K562 (cell line): ENCODE measurements around the gene VPS26A. TPM values are rescaled to one million over a fixed set of nuclear protein-coding genes. Genes with fewer than 3 reads are reported as not detected.

Experiments
- ATF2 ChIP-seq: sonication (generic); formaldehyde crosslinking; IDR thresholded peaks from 2 replicates; pipeline ENCODE4 v1.8.1; 2022; ENCODE audit warnings: missing genetic modification reagents
- DIDO1 ChIP-seq: fragments of 450-650 bp; IDR thresholded peaks from 2 replicates; pipeline ENCODE4 v1.6.1; 2016; ENCODE audit warnings: low read depth, missing biosample characterization, missing genetic modification characterization
- DNMT1 ChIP-seq: fragments of 450-650 bp; IDR thresholded peaks from 2 replicates; pipeline ENCODE4 v1.6.1; 2016; ENCODE audit warnings: antibody characterized with exemption, mild to moderate bottlenecking
- E2F1 ChIP-seq: sonication (generic); formaldehyde crosslinking; IDR thresholded peaks from 2 replicates; pipeline ENCODE4 v1.8.1; 2023; ENCODE audit warnings: mild to moderate bottlenecking, missing genetic modification reagents, moderate library complexity
- E2F4 ChIP-seq: sonication (generic); formaldehyde crosslinking; IDR thresholded peaks from 2 replicates; pipeline ENCODE4 v1.8.0; 2022; ENCODE audit warnings: mild to moderate bottlenecking, low read depth, missing genetic modification reagents
- ESRRA ChIP-seq: fragments of 450-650 bp; IDR thresholded peaks from 2 replicates; pipeline ENCODE4 v1.6.1; 2014; ENCODE audit warnings: low read depth, mild to moderate bottlenecking, moderate library complexity, borderline replicate concordance
- GATAD2A ChIP-seq: fragments of 450-650 bp; IDR thresholded peaks from 2 replicates; pipeline ENCODE4 v1.6.1; 2017
- KDM5B ChIP-seq: fragments of 200-600 bp; sonication (generic); IDR thresholded peaks from 2 replicates; pipeline ENCODE4 v1.6.1; 2012; ENCODE audit warnings: low read depth, mild to moderate bottlenecking, moderate library complexity, low read length, control low read depth, inconsistent platforms; ENCODE audit not compliant: insufficient replicate concordance
- LCOR ChIP-seq: sonication (generic); formaldehyde crosslinking; IDR thresholded peaks from 2 replicates; pipeline ENCODE4 v1.8.0; 2022; ENCODE audit warnings: mild to moderate bottlenecking, missing genetic modification reagents
- NBN ChIP-seq: fragments of 450-650 bp; IDR thresholded peaks from 2 replicates; pipeline ENCODE4 v1.6.1; 2016; ENCODE audit warnings: low read depth, mild to moderate bottlenecking
- NEUROD1 ChIP-seq: fragments of 150-350 bp; IDR thresholded peaks from 2 replicates; pipeline ENCODE4 v1.6.1; 2014; ENCODE audit warnings: borderline replicate concordance, low read length, low read depth; ENCODE audit not compliant: partially characterized antibody
- NFIC ChIP-seq: fragments of 450-650 bp; IDR thresholded peaks from 2 replicates; pipeline ENCODE4 v1.6.1; 2017; ENCODE audit warnings: mild to moderate bottlenecking, inconsistent platforms
- NFRKB ChIP-seq: fragments of 450-650 bp; IDR thresholded peaks from 2 replicates; pipeline ENCODE4 v1.6.1; 2016; ENCODE audit warnings: low read depth
- NRF1 ChIP-seq, 2 experiments: fragments of 450-650 bp; IDR thresholded peaks in 1 of 2; conservative IDR thresholded peaks in 1 of 2; 2 replicates each; pipeline ENCODE4 v1.6.1; 2014; ENCODE audit warnings: mild to moderate bottlenecking in 2 of 2
- RAD21 ChIP-seq, 2 experiments: fragments of 250-450 bp in 1 of 2; fragments of 450-650 bp in 1 of 2; sonication (Bioruptor Pico) in 1 of 2; formaldehyde crosslinking in 1 of 2; IDR thresholded peaks in 1 of 2; conservative IDR thresholded peaks in 1 of 2; 2 replicates each; pipeline versions ENCODE4 v1.4.0 to v1.8.0; 2020 to 2022; ENCODE audit warnings: mild to moderate bottlenecking in 2 of 2, moderate library complexity in 1 of 2
- SAP30 ChIP-seq: fragments of 200-600 bp; sonication (generic); IDR thresholded peaks from 2 replicates; pipeline ENCODE4 v1.6.1; 2012; ENCODE audit warnings: borderline replicate concordance, low read depth, mild to moderate bottlenecking, moderate library complexity, low read length, control low read depth, inconsistent platforms; ENCODE audit not compliant: insufficient read depth, poor library complexity, severe bottlenecking
- SMARCC2 ChIP-seq: fragments of 450-650 bp; IDR thresholded peaks from 2 replicates; pipeline ENCODE4 v1.6.1; 2017; ENCODE audit warnings: antibody characterized with exemption, moderate library complexity, mild to moderate bottlenecking, low read depth
- SREBF1 ChIP-seq: fragments of 150-350 bp; IDR thresholded peaks from 2 replicates; pipeline ENCODE4 v1.6.1; 2014; ENCODE audit warnings: antibody characterized with exemption, low read depth, low read length, borderline replicate concordance
- TRIM24 ChIP-seq, 2 experiments: fragments of 450-650 bp; IDR thresholded peaks; 2 replicates each; pipeline ENCODE4 v1.6.1; 2016
- ZBTB9 ChIP-seq: fragments of 450-650 bp; formaldehyde crosslinking; IDR thresholded peaks from 2 replicates; pipeline ENCODE4 v1.4.0; 2020; ENCODE audit warnings: mild to moderate bottlenecking, moderate library complexity
- ZFX ChIP-seq: sonication (generic); formaldehyde crosslinking; IDR thresholded peaks from 2 replicates; pipeline ENCODE4 v1.8.0; 2022; ENCODE audit warnings: mild to moderate bottlenecking, missing genetic modification reagents, moderate library complexity
- ZZZ3 ChIP-seq: fragments of 450-650 bp; IDR thresholded peaks from 2 replicates; pipeline ENCODE4 v1.6.1; 2016; ENCODE audit warnings: antibody characterized with exemption, mild to moderate bottlenecking, moderate library complexity
- polyA plus RNA-seq, 8 experiments: library from polyadenylated mRNA; depleted of rRNA in 4 of 8; stranded (reverse) in 5 of 8; unstranded in 3 of 8; fragments of >200 nt; fragmentation: Nextera tagmentation in 2 of 8; fragmentation: Illumina TruSeq in 1 of 8; extraction: Ambion mirVana in 2 of 8; extraction: Trizol in 1 of 8; gene quantifications; 2 replicates each; pipeline versions ENCODE4 v1.2.1 to v1.2.3, GENCODE V29; 2011 to 2014; ENCODE audit warnings: inconsistent platforms in 1 of 8, missing spikeins in 1 of 8
- total RNA-seq, 7 experiments: library from RNA; depleted of rRNA in 6 of 7; stranded (reverse); fragments of >200 nt in 6 of 7; fragmentation: Illumina TruSeq in 2 of 7; extraction: Trizol in 2 of 7; gene quantifications; 2 replicates each; pipeline versions ENCODE4 v1.2.1 to v1.2.3, GENCODE V29; 2011 to 2021; ENCODE audit warnings: low replicate concordance in 1 of 7

VPS26A gene
- total and polyA plus RNA-seq, 9 of the 15 experiments (the other 6 are each of a cell fraction or from before 2014, with no cell fraction given): 47.1 to 137 (median 69.3) TPM

- TF ChIP-seq ZBTB9 (CRISPR knock-in tag) (0 out of 2 replicates have a peak, but pooled peaks have one; percentile 39), E2F1 (CRISPR knock-in tag) (no peak), NFIC (peak; percentile 43), LCOR (peak; percentile 49; the same call in 1 of the 2 replicates), NFRKB (peak; percentile 68), ZZZ3 (no peak), ESRRA (0 out of 2 replicates have a peak, but pooled peaks have one; percentile 14), NEUROD1 (peak; percentile 42), ZFX (CRISPR knock-in tag) (0 out of 2 replicates have a peak, but pooled peaks have one; percentile 15), ATF2 (CRISPR knock-in tag) (no peak), KDM5B (peak; percentile 83), SAP30 (peak; percentile 52), RAD21 (CRISPR knock-in tag; conservative IDR thresholded peaks at IDR 0.05 in 1 of 2, IDR thresholded peaks at IDR 0.05 in 1 of 2) (no peak), NBN (peak; percentile 54; the same call in 1 of the 2 replicates), SMARCC2 (peak; percentile 21; the same call in 1 of the 2 replicates), NRF1 (conservative IDR thresholded peaks at IDR 0.05 in 1 of 2, IDR thresholded peaks at IDR 0.05 in 1 of 2) (peak in 1 of 2 experiments; percentile 22; a peak in 1 of 4 replicates), GATAD2A (peak; percentile 38; the same call in 1 of the 2 replicates), TRIM24 (IDR thresholded peaks at IDR 0.05) (no peak), SREBF1 (no peak), E2F4 (CRISPR knock-in tag) (no peak), DNMT1 (no peak), DIDO1 (tag) (0 out of 2 replicates have a peak, but pooled peaks have one; percentile 22)
Observed at GRCh38 chr10:69087590-69088470, 36.1 kb upstream of the VPS26A start, which contains the start of gene SRGN (continued).
